Measurements from ENCODE around the gene SEC14L3.

The SEC14L3 gene

GRCh38 chr22:30471616-30472318 lies at the start of gene SEC14L3:
TSS of gene SEC14L3 (minus strand) at chr22:30472017. CDS start at chr22:30471958, 59 bp downstream.
- no peak for DNase-seq (ENCODE audit: low spot score)

- DNase-seq (ENCODE audit: low spot score): no peak
Measured at GRCh38 chr22:30519842-30520425, 48.1 kb upstream of the SEC14L3 start.

GRCh38 chr22:30516731-30517130 lies 44.9 kb upstream of the SEC14L3 start:
- no peak for DNase-seq (ENCODE audit: low spot score)

- no peak for DNase-seq (ENCODE audit: low spot score)
Measured at GRCh38 chr22:30516273-30516672, 44.5 kb upstream of the SEC14L3 start.

- DNase-seq (ENCODE audit: low spot score): no peak
Measured at GRCh38 chr22:30514252-30514651, 42.4 kb upstream of the SEC14L3 start.

GRCh38 chr22:30513462-30513861 lies 41.6 kb upstream of the SEC14L3 start:
- DNase-seq (ENCODE audit: low spot score): no peak

GRCh38 chr22:30511911-30512310 lies 40.1 kb upstream of the SEC14L3 start:
- DNase-seq (ENCODE audit: low spot score): no peak

- no peak for DNase-seq (ENCODE audit: low spot score)
Measured at GRCh38 chr22:30511109-30511508, 39.3 kb upstream of the SEC14L3 start.

GRCh38 chr22:30508216-30508615 lies 36.4 kb upstream of the SEC14L3 start:
- no peak for DNase-seq (ENCODE audit: low spot score)

- no peak for DNase-seq (ENCODE audit: low spot score)
Measured at GRCh38 chr22:30507670-30508069, 35.9 kb upstream of the SEC14L3 start.

GRCh38 chr22:30506507-30506968 lies 34.7 kb upstream of the SEC14L3 start:
- peak; percentile 43 for DNase-seq (ENCODE audit: low spot score)

- DNase-seq (ENCODE audit: low spot score): no peak
Measured at GRCh38 chr22:30503551-30503950, 31.7 kb upstream of the SEC14L3 start.

- DNase-seq (ENCODE audit: low spot score): no peak
Measured at GRCh38 chr22:30502911-30503310, 31.1 kb upstream of the SEC14L3 start.

GRCh38 chr22:30502153-30502552 lies 30.3 kb upstream of the SEC14L3 start:
- DNase-seq (ENCODE audit: low spot score): no peak

GRCh38 chr22:30500628-30501027 lies 28.8 kb upstream of the SEC14L3 start:
- DNase-seq (ENCODE audit: low spot score): no peak

- no peak for DNase-seq (ENCODE audit: low spot score)
Measured at GRCh38 chr22:30497466-30498150, 25.8 kb upstream of the SEC14L3 start.

- no peak for DNase-seq (ENCODE audit: low spot score)
Measured at GRCh38 chr22:30495041-30495784, 23.4 kb upstream of the SEC14L3 start.

- no peak for DNase-seq (ENCODE audit: low spot score)
Measured at GRCh38 chr22:30492144-30492543, 20.3 kb upstream of the SEC14L3 start.

- DNase-seq (ENCODE audit: low spot score): no peak
Measured at GRCh38 chr22:30491381-30491780, 19.6 kb upstream of the SEC14L3 start.

- peak; percentile 74 for DNase-seq (ENCODE audit: low spot score)
Measured at GRCh38 chr22:30490399-30490798, 18.6 kb upstream of the SEC14L3 start.

GRCh38 chr22:30488121-30488520 lies 16.3 kb upstream of the SEC14L3 start:
- peak; percentile 47 for DNase-seq (ENCODE audit: low spot score)

- DNase-seq (ENCODE audit: low spot score): no peak
Measured at GRCh38 chr22:30486661-30487115, 14.9 kb upstream of the SEC14L3 start.

Measured in iPS-NIHi11 (cell line).